Trophoblast cell (in vitro differentiated cells and primary cell): ENCODE measurements around the gene SMAD9.

Experiments
- DNase-seq, 2 donors: peaks; one replicate each; pipeline ENCODE4 v3.0.0-alpha.2; 2016
- H2AFZ ChIP-seq: 2 replicates; pipeline ENCODE4 v1.6.1; 2013; ENCODE audit warnings: low read length, moderate library complexity, mild to moderate bottlenecking; ENCODE audit not compliant: insufficient read depth, poor library complexity
- H2AK5ac ChIP-seq: 2 replicates; pipeline ENCODE4 v1.6.1; 2013; ENCODE audit warnings: mild to moderate bottlenecking, low read length
- H2BK120ac ChIP-seq: 2 replicates; pipeline ENCODE4 v1.6.1; 2013; ENCODE audit warnings: low read length, mild to moderate bottlenecking, moderate library complexity; ENCODE audit not compliant: insufficient read depth, poor library complexity
- H2BK12ac ChIP-seq: 2 replicates; pipeline ENCODE4 v1.6.1; 2013; ENCODE audit warnings: mild to moderate bottlenecking, low read length, moderate library complexity
- H2BK5ac ChIP-seq: 2 replicates; pipeline ENCODE4 v1.6.1; 2013; ENCODE audit warnings: low read length, low read depth, moderate library complexity, mild to moderate bottlenecking; ENCODE audit not compliant: poor library complexity
- H3K14ac ChIP-seq: 2 replicates; pipeline ENCODE4 v1.6.1; 2013; ENCODE audit warnings: mild to moderate bottlenecking, low read length
- H3K18ac ChIP-seq: 2 replicates; pipeline ENCODE4 v1.6.1; 2013; ENCODE audit warnings: mild to moderate bottlenecking, low read length
- H3K23ac ChIP-seq: 2 replicates; pipeline ENCODE4 v1.6.1; 2013; ENCODE audit warnings: low read length
- H3K27ac ChIP-seq: 2 replicates; pipeline ENCODE4 v1.5.1; 2013; ENCODE audit warnings: low read depth, mild to moderate bottlenecking, inconsistent platforms, low read length, moderate library complexity
- H3K27me3 ChIP-seq: 2 replicates; pipeline ENCODE4 v1.6.1; 2013; ENCODE audit warnings: inconsistent platforms, mild to moderate bottlenecking, low read length, moderate library complexity; ENCODE audit not compliant: insufficient read depth
- H3K36me3 ChIP-seq, 2 experiments: 1 replicate in 1 of 2; 2 replicates in 1 of 2; pipeline ENCODE4 v1.6.1; 2013; ENCODE audit warnings: low read length in 2 of 2, mild to moderate bottlenecking in 2 of 2, moderate library complexity in 1 of 2; ENCODE audit not compliant: insufficient read depth in 2 of 2, control insufficient read depth in 1 of 2
- H3K4ac ChIP-seq: 2 replicates; pipeline ENCODE4 v1.6.1; 2013; ENCODE audit warnings: low read depth, mild to moderate bottlenecking, low read length, moderate library complexity
- H3K4me1 ChIP-seq, 2 experiments: 1 replicate in 1 of 2; 2 replicates in 1 of 2; pipeline ENCODE4 v1.6.1; 2013; ENCODE audit warnings: low read length in 2 of 2, mild to moderate bottlenecking in 2 of 2, moderate library complexity in 1 of 2; ENCODE audit not compliant: insufficient read depth in 2 of 2, control insufficient read depth in 1 of 2
- H3K4me2 ChIP-seq: 2 replicates; pipeline ENCODE4 v1.6.1; 2013; ENCODE audit warnings: inconsistent platforms, mild to moderate bottlenecking, low read length, moderate library complexity
- H3K4me3 ChIP-seq: 2 replicates; pipeline ENCODE4 v1.5.1; 2013; ENCODE audit warnings: mild to moderate bottlenecking, low read depth, low read length, inconsistent platforms
- H3K79me1 ChIP-seq: one replicate; pipeline ENCODE4 v1.6.1; 2013; ENCODE audit warnings: low read length
- H3K79me2 ChIP-seq: 2 replicates; pipeline ENCODE4 v1.6.1; 2013; ENCODE audit warnings: low read length, mild to moderate bottlenecking; ENCODE audit not compliant: control insufficient read depth, insufficient read depth, poor library complexity
- H3K9ac ChIP-seq: 2 replicates; pipeline ENCODE4 v1.6.1; 2013; ENCODE audit warnings: mild to moderate bottlenecking, low read length
- H3K9me3 ChIP-seq: 2 replicates; pipeline ENCODE4 v1.6.1; 2013; ENCODE audit warnings: low read depth, mild to moderate bottlenecking, control low read depth, inconsistent platforms, low read length; ENCODE audit not compliant: insufficient read depth
- H4K12ac ChIP-seq: 2 replicates; pipeline ENCODE4 v1.6.1; 2013; ENCODE audit warnings: low read depth, mild to moderate bottlenecking, low read length, moderate library complexity
- H4K8ac ChIP-seq: 2 replicates; pipeline ENCODE4 v1.6.1; 2013; ENCODE audit warnings: low read depth, mild to moderate bottlenecking, low read length, moderate library complexity
- H4K91ac ChIP-seq: one replicate; pipeline ENCODE4 v1.6.1; 2013; ENCODE audit warnings: low read depth, mild to moderate bottlenecking, low read length, moderate library complexity
- WGBS: extraction: QIAGEN DNeasy Blood & Tissue Kit; methylation state at CpG from one replicate; pipeline ENCODE4 v1.1.7; 2013; ENCODE audit warnings: missing lambda C conversion rate; ENCODE audit not compliant: insufficient read length, insufficient coverage; ENCODE audit errors: extremely low coverage; 5-methylcytosine and 5-hydroxymethylcytosine counted together

SMAD9 gene

DNA sequence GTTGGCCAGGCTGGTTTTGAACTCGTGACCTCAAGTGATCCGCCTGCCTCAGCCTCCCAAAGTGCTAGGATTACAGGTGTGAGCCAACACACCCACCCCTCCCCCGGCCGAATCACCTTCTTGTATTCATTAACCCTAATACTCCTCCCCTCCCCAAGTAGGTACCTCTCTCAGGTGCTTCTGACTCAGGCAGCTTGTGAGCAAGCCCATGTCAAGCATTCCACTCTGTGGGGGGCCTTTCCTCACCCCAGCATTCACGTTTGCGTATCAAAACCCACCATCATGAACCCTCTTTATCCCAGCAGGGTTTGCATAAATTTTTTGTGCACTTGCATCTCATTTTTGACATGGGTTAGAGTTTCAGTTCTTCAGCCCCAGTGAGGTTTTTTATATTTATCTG is 124.6 kb downstream of the SMAD9 start:
- H3K36me3 ChIP-seq = no peaks in the 10 kb centered on the region
- no peaks in the 10 kb centered on the region for H3K79me1 ChIP-seq
- no peaks in the 10 kb centered on the region for H3K79me2 ChIP-seq
- H3K4me2 ChIP-seq = no peak overlapping the region
- H3K9ac ChIP-seq = no peak overlapping the region
- H2AFZ ChIP-seq = no peak overlapping the region
- no peak overlapping the region for H4K8ac ChIP-seq
- H3K9me3 ChIP-seq = no peaks in the 10 kb centered on the region
- no peak overlapping the region for H2BK120ac ChIP-seq
- H3K4me3 ChIP-seq = no peak overlapping the region
- H3K4ac ChIP-seq = no peak overlapping the region
- H3K18ac ChIP-seq = no peak overlapping the region
- H3K27me3 ChIP-seq = no peaks in the 10 kb centered on the region
- no peak for DNase-seq
- H2BK5ac ChIP-seq = no peak overlapping the region
- H4K91ac ChIP-seq = no peak overlapping the region
- no peaks in the 10 kb centered on the region for H3K4me1 ChIP-seq
- no peak overlapping the region for H2BK12ac ChIP-seq
- H3K27ac ChIP-seq = no peak overlapping the region
- no peak overlapping the region for H4K12ac ChIP-seq
- WGBS = no CpG with 5 or more reads among the region's 6 CpGs
- no peak overlapping the region for H3K14ac ChIP-seq
- H2AK5ac ChIP-seq = no peak overlapping the region
- H3K23ac ChIP-seq = no peak overlapping the region
